Stimulated activated memory B cell treated with anti-CD40 and anti-IgM and Interleukin-4, amounts not matched to agents 10 μg/mL and 1 μg/mL and 100 μg/mL, for 72 hours (primary cell): Measurements from ENCODE around the gene SHISA5.
"Not testable (repeated sequence)": the region's sequence is repeated elsewhere in the genome, so short reads cannot be mapped to it uniquely, and the experiment has no call there.

Experiments used
- ATAC-seq: fragments of 150-1000 bp; cut with Tn5 transposase; 2 replicates; pipeline ENCODE4 v1.10.0; 2021
- H3K27ac Mint-ChIP-seq: one replicate; pipeline ENCODE4 v1.8.0; 2022; ENCODE audit warnings: mild to moderate bottlenecking, mixed read lengths
- H3K27me3 Mint-ChIP-seq: one replicate; pipeline ENCODE4 v1.8.0; 2022; ENCODE audit warnings: mixed read lengths
- H3K36me3 Mint-ChIP-seq: one replicate; pipeline ENCODE4 v1.8.0; 2022; ENCODE audit warnings: mixed read lengths
- H3K4me1 Mint-ChIP-seq: one replicate; pipeline ENCODE4 v1.8.0; 2022; ENCODE audit warnings: mixed read lengths
- H3K4me3 Mint-ChIP-seq: one replicate; pipeline ENCODE4 v1.8.0; 2022; ENCODE audit warnings: mild to moderate bottlenecking, moderate library complexity, mixed read lengths
- H3K9me3 Mint-ChIP-seq: one replicate; pipeline ENCODE4 v1.8.0; 2022; ENCODE audit warnings: mixed read lengths

The SHISA5 gene

GRCh38 chr3:48504051-48504946 is at the start of gene SHISA5:
Gene SHISA5, minus strand, starts transcription at chr3:48504174. Its CDS starts 80 bp downstream, at chr3:48504094.
- no peaks in the 10 kb centered on the region for H3K9me3 Mint-ChIP-seq
- ATAC-seq, result peak; percentile 77

GRCh38 chr3:48553361-48553760 is 49.4 kb upstream of the SHISA5 start:
- Mint-ChIP-seq H3K27ac (no peak overlapping the region), H3K4me1 (peaks cover 19% of the 10 kb centered on the region)

More at GRCh38 chr3:48504051-48504946, at the start of gene SHISA5:
- peaks cover 21% of the 10 kb centered on the region for H3K4me1 Mint-ChIP-seq
- H3K36me3 Mint-ChIP-seq, result no peaks in the 10 kb centered on the region
- H3K27me3 Mint-ChIP-seq, result no peaks in the 10 kb centered on the region
- H3K4me3 Mint-ChIP-seq, result peak within 1 kb of the TSS; percentile 78
- peak within 1 kb of the TSS; percentile 80 for H3K27ac Mint-ChIP-seq

GRCh38 chr3:48552111-48552951 is 48.4 kb upstream of the SHISA5 start:
- no peaks in the 10 kb centered on the region for H3K9me3 Mint-ChIP-seq
- peaks cover 11% of the 10 kb centered on the region for H3K4me1 Mint-ChIP-seq
- no peak overlapping the region for H3K27ac Mint-ChIP-seq
- no peak for ATAC-seq
- no peaks in the 10 kb centered on the region for H3K36me3 Mint-ChIP-seq
- no peak overlapping the region for H3K4me3 Mint-ChIP-seq
- no peaks in the 10 kb centered on the region for H3K27me3 Mint-ChIP-seq

More at GRCh38 chr3:48553361-48553760, 49.4 kb upstream of the SHISA5 start:
- H3K4me3 Mint-ChIP-seq, result no peak overlapping the region
- H3K9me3 Mint-ChIP-seq, result no peaks in the 10 kb centered on the region
- ATAC-seq, result no peak
- H3K27me3 Mint-ChIP-seq, result no peaks in the 10 kb centered on the region
- no peaks in the 10 kb centered on the region for H3K36me3 Mint-ChIP-seq

- H3K9me3 Mint-ChIP-seq, H3K27ac Mint-ChIP-seq, H3K36me3 Mint-ChIP-seq, H3K27me3 Mint-ChIP-seq, ATAC-seq, H3K4me1 Mint-ChIP-seq, H3K4me3 Mint-ChIP-seq: not testable (repeated sequence)
Observed at GRCh38 chr3:48551651-48552050, 47.7 kb upstream of the SHISA5 start.

- Mint-ChIP-seq H3K36me3 (no peaks in the 10 kb centered on the region), H3K27me3 (no peaks in the 10 kb centered on the region), H3K27ac (no peak overlapping the region), H3K4me1 (no peaks in the 10 kb centered on the region), H3K9me3 (no peaks in the 10 kb centered on the region), H3K4me3 (no peak overlapping the region)
- peak; percentile 91 for ATAC-seq
Observed at GRCh38 chr3:48548729-48549705, 45.0 kb upstream of the SHISA5 start.

- ATAC-seq, result no peak
- H3K27ac Mint-ChIP-seq, result no peak overlapping the region
- H3K9me3 Mint-ChIP-seq, result no peaks in the 10 kb centered on the region
- H3K4me3 Mint-ChIP-seq, result no peak overlapping the region
- no peaks in the 10 kb centered on the region for H3K36me3 Mint-ChIP-seq
- H3K27me3 Mint-ChIP-seq, result no peaks in the 10 kb centered on the region
- no peaks in the 10 kb centered on the region for H3K4me1 Mint-ChIP-seq
Observed at GRCh38 chr3:48548126-48548525, 44.2 kb upstream of the SHISA5 start.

GRCh38 chr3:48546203-48546829 is 42.3 kb upstream of the SHISA5 start:
- no peak overlapping the region for H3K4me3 Mint-ChIP-seq
- H3K27me3 Mint-ChIP-seq, result no peaks in the 10 kb centered on the region
- ATAC-seq, result no peak
- no peaks in the 10 kb centered on the region for H3K36me3 Mint-ChIP-seq
- H3K4me1 Mint-ChIP-seq, result no peaks in the 10 kb centered on the region
- H3K9me3 Mint-ChIP-seq, result no peaks in the 10 kb centered on the region
- H3K27ac Mint-ChIP-seq, result no peak overlapping the region

- Mint-ChIP-seq H3K36me3 (no peaks in the 10 kb centered on the region), H3K27ac (no peak overlapping the region), H3K4me1 (no peaks in the 10 kb centered on the region), H3K4me3 (no peak overlapping the region), H3K9me3 (no peaks in the 10 kb centered on the region), H3K27me3 (no peaks in the 10 kb centered on the region)
- ATAC-seq, result no peak
Observed at GRCh38 chr3:48544141-48544540, 40.2 kb upstream of the SHISA5 start.

- H3K4me1 Mint-ChIP-seq, result no peaks in the 10 kb centered on the region
- no peak overlapping the region for H3K4me3 Mint-ChIP-seq
- no peak overlapping the region for H3K27ac Mint-ChIP-seq
- no peak for ATAC-seq
- H3K36me3 Mint-ChIP-seq, result no peaks in the 10 kb centered on the region
- H3K9me3 Mint-ChIP-seq, result no peaks in the 10 kb centered on the region
- no peaks in the 10 kb centered on the region for H3K27me3 Mint-ChIP-seq
Observed at GRCh38 chr3:48543271-48543866, 39.4 kb upstream of the SHISA5 start.

- H3K36me3 Mint-ChIP-seq, result no peaks in the 10 kb centered on the region
Observed at GRCh38 chr3:48538451-48538850, 34.5 kb upstream of the SHISA5 start.

GRCh38 chr3:48536785-48537184 is 32.8 kb upstream of the SHISA5 start:
- ATAC-seq, result no peak
- H3K9me3 Mint-ChIP-seq, result no peaks in the 10 kb centered on the region
- H3K27me3 Mint-ChIP-seq, result no peaks in the 10 kb centered on the region
- H3K27ac Mint-ChIP-seq, result no peak overlapping the region
- H3K4me1 Mint-ChIP-seq, result no peaks in the 10 kb centered on the region
- no peaks in the 10 kb centered on the region for H3K36me3 Mint-ChIP-seq
- H3K4me3 Mint-ChIP-seq, result no peak overlapping the region

More at GRCh38 chr3:48538451-48538850, 34.5 kb upstream of the SHISA5 start:
- ATAC-seq, result peak; percentile 42
- H3K4me3 Mint-ChIP-seq, result no peak overlapping the region
- no peaks in the 10 kb centered on the region for H3K4me1 Mint-ChIP-seq
- no peak overlapping the region for H3K27ac Mint-ChIP-seq
- no peaks in the 10 kb centered on the region for H3K27me3 Mint-ChIP-seq
- H3K9me3 Mint-ChIP-seq, result no peaks in the 10 kb centered on the region

GRCh38 chr3:48536116-48536515 is 32.1 kb upstream of the SHISA5 start:
- H3K27ac Mint-ChIP-seq, result no peak overlapping the region
- no peaks in the 10 kb centered on the region for H3K27me3 Mint-ChIP-seq
- H3K4me1 Mint-ChIP-seq, result no peaks in the 10 kb centered on the region
- no peaks in the 10 kb centered on the region for H3K9me3 Mint-ChIP-seq
- no peak for ATAC-seq
- H3K36me3 Mint-ChIP-seq, result no peaks in the 10 kb centered on the region
- H3K4me3 Mint-ChIP-seq, result no peak overlapping the region

GRCh38 chr3:48535578-48535977 is 31.6 kb upstream of the SHISA5 start:
- Mint-ChIP-seq H3K27me3 (no peaks in the 10 kb centered on the region), H3K4me3 (no peak overlapping the region), H3K4me1 (no peaks in the 10 kb centered on the region), H3K27ac (no peak overlapping the region), H3K36me3 (no peaks in the 10 kb centered on the region), H3K9me3 (no peaks in the 10 kb centered on the region)
- no peak for ATAC-seq

- no peaks in the 10 kb centered on the region for H3K27me3 Mint-ChIP-seq
- no peak overlapping the region for H3K27ac Mint-ChIP-seq
- H3K4me1 Mint-ChIP-seq, result no peaks in the 10 kb centered on the region
- H3K4me3 Mint-ChIP-seq, result no peak overlapping the region
- ATAC-seq, result no peak
- no peaks in the 10 kb centered on the region for H3K9me3 Mint-ChIP-seq
- H3K36me3 Mint-ChIP-seq, result no peaks in the 10 kb centered on the region
Observed at GRCh38 chr3:48532977-48533337, 29.0 kb upstream of the SHISA5 start.
